Right lung (tissue), 5 donors: ENCODE results near the gene NSMCE1. TPM values are rescaled to one million over a fixed set of nuclear protein-coding genes. Genes with fewer than 3 reads are reported as not detected.

ENCODE experiments used
- DNase-seq, 2 donors: peaks; one replicate each; pipeline ENCODE4 v3.0.0-alpha.2; 2013
- polyA plus RNA-seq, 5 donors: library from polyadenylated mRNA; unstranded; fragments of 120-200 nt; gene quantifications; one replicate each; pipeline versions ENCODE4 v1.2.1 to v1.2.3, GENCODE V29; 2013; ENCODE audit warnings: inconsistent platforms in 1 of 5, low replicate concordance in 1 of 5; ENCODE audit not compliant: insufficient read length in 5 of 5, insufficient read depth in 1 of 5

The NSMCE1 gene
- polyA plus RNA-seq, 5 donors: 64.5 to 69.8 (median 67.3) TPM

DNA sequence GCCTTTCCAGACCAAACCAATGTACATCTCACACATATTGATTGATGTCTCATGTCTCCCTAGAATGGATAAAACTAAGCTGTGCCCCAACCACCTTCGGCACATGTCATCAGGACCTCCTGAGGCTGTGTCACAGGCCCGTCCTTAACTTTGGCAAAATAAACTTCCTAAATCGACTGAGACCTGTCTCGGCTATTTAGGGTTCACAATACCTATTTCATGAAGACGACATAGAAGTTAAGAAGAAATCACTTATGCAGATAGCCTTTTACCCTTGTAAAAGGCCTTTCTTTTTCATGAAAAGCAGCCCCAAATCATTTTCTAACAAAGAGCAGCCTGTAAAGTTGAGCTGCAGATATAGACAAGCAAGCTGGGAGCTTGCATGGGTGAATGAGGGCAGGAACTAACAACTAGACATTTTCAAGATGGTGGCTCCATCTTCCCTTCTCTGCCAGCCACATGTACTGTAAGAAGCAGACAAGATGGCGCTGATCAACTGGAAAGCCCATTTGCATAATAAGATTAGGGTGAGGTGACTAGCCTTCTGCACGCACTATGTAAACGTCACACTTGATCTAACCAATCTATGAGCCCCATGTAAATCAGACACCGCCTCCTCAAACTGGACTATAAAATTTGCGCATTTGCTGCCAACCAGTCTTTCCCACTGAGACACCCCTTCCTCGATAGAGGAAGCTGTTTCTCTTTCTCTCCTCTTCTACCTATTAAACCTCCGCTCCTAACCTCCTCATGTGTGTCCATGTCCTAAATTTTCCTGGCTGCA is 69.9 kb downstream of the NSMCE1 start:
- no peak for DNase-seq

DNA sequence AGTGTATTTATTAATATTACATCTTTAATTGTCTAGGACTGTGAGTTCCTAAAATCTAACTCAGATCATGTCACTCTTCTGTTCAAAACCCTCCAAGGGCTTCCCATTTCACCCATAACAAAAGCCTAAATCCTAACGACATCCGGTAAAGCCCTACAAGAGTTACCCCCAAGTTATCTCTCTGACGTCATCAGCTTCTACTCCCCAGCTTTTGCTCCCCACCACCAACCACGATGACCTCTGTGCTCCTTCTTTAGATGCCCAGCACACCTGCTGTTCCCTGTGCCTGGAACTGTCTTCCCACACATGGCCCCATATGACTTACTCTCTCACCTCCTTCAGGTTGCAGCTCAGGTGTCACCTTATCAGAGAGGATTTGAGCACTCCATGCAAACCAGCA is 71.6 kb downstream of the NSMCE1 start:
- no peak for DNase-seq

DNA sequence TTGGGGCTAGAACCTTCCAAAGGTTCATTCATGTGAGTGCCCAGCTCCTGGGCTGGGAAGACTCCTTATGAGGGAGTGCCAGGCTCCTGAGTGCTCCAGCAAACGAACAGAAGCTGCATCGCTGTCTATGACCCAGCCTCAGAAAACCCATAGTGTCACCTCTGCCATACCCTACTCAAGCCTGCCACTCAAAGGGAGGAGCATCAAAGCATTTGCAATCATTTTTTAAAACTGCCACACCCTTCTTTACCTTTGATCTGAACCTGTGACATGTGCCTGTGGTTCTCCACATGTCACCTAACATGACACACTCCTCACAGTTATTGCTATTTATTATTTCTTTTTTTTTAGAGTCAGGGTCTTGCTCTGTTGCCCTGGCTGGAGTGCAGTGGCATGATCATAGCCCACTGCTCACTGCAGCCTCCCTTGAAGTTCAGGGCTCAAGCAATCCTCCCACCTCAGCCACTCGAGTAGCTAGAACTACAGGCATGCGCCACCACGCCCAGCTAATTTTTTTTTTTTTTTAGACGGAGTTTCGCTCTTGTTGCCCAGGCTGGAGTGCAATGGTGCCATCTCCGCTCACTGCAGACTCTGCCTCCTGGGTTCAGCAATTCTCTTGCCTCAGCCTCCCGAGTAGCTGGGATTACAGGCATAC is 72.5 kb downstream of the NSMCE1 start:
- DNase-seq: no peak

DNA sequence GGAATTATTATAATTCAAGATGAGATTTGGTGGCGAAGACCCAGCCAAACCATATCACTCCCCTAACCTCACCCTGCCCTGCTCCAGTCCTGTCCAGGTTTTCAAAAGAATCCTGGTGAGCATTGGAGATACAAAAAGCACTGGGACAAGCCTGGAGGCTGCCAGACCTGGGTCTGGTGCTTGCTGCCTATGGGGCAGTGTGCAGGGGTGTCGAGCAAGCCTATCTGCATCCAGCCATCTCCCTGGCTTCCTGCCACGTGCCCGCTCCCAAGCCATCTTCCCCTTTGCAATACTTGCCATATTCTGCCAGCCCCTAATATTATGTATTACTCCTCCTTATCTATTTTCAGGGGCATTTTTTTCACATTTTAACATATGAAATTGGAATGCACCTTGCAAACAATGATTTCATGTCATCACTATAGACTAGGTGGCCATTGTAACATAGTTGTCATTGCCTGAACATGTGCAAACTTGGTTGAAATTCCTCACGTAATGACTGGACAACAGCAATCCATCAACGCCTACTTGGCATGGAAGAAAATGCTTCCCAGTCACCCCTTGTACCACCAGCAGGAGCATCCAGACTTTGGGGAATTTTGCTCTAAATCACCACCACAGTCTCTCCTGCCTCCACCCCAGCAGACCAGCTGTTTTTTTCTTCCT is 73.4 kb downstream of the NSMCE1 start:
- DNase-seq: no peak

DNA sequence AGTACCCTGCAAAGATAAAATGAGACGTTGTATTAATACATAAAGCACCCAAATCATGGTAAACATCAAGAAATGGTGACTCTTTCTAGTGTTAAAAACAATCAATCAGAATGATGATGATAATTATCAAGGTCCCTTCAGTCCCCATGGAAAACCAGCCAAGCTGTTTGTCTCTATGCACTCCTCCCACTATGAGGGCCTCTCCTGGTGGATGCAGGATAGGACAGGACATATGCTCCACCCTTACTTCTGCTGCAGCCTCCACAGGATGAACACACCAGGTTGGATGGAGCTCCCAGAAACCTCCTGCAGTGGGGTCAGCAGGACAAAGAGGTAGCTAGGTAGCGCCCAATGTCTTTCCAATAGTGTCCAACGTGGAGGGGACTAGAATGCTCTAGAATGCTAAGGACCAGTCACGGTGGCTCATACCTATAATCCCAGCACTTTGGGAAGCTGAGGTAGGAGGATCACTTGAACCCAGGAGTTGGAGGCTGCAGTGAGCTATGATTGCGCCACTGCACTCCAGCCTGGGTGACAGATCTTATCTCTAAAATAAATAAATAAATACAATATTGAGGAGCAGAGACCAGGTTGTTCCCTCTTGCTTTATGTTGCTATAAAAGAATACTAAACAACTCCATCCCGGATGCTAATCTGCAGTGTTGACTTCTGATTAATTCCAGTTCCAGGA is 75.1 kb downstream of the NSMCE1 start:
- no peak for DNase-seq

DNA sequence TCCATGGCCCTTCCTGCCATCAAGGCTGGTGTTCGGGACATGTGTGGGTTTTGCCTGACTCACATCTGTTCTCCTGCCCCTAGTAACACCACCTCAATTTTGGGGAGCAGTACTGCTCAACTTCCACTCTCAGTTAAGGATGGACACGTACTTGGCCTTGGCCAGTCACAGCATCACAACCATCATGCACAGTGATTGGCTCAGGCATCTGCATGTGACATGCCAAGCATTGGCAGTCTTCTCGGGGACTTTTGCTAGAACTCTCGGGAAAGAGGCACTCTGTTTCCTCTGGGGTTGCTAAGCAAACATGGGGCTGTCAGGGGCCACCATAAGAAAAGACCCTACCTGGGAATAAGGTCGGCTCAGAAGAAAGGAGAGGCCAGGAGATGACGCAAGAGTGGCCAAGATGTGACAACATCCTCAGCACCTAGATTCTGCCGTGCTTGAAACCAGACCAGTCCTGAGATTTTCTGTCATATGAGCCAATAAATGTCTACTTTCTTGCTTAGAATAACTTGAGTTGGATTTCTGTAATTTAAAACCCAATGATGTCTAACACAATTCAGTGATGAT is 77.1 kb downstream of the NSMCE1 start:
- DNase-seq: no peak

DNA sequence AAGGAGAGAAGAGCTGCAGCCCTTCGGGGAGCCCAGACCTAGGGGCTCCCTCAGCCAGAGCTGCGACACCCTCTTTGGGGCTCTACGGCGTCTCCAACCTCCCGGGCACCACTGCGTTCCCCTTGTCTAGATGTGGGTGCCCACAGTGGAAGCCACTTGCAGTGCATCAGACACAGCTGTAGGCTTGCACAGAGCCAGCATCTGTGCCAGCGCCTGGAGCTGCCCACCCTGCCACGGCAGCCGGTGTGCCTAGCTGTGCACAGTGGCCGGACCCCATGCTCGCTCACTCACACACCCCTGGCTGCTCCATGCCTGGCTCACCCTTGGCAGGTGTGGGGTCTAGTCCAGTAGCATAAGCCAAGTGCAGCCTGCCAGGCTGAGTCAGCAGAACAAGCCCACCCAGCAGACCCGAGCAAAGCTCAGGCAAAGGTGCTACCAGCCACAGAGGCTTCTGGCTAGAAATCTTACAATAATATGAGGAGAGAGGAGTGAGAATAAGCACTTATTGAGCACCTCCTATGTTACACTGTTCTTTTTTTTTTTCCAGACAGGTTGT is 78.2 kb downstream of the NSMCE1 start:
- no peak for DNase-seq

DNA sequence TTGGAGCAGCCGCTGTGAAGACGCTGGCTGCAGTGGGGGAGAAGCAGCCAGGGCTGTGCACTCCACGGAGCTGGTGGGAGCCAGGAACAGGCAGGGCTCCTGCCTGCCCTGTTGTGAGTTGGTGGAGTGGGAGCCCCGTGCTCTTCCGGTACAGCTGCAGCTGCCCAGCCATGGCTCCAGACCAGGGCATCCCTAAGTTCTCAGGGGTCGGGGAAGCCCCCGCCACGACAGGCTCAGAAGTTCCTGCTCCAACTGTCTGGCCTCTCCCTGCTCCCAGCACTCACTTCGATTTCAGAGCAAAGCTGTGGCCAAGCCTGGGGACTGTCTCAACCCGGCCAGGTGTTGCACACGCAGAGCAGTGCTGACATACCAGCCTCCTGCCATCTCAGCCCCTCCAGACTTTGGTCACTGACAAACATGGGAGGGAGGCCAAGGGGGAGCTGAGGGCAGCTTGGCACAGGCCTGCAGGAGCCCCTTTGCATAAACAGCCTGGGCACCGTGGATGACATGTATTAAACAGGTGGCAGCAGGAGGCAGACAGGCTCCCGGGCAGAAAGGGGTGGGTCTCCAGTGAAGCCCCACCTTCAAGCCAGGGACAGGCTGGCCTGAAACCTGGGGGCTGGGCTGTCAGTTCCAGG is 79.1 kb downstream of the NSMCE1 start:
- no peak for DNase-seq

DNA sequence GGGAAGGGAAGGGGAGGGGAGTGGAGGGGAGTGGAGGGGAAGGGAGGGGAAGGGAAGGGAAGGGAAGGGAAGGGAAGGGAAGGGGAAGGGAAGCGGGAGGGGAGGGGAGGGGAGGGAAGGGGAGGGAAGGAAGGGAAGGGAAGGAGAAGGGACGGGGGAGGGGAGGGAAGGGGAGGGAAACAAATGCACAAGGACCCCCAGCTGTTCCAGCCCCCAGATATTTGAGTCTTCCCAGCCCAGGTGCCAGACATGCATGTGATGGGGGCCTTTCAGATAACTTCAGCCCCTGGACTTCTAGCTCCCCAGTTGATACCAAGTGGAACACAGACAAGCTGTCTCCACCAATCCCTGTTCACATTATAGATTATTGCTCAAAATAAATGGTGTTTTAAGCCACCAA is 79.9 kb downstream of the NSMCE1 start:
- DNase-seq: no peak

DNA sequence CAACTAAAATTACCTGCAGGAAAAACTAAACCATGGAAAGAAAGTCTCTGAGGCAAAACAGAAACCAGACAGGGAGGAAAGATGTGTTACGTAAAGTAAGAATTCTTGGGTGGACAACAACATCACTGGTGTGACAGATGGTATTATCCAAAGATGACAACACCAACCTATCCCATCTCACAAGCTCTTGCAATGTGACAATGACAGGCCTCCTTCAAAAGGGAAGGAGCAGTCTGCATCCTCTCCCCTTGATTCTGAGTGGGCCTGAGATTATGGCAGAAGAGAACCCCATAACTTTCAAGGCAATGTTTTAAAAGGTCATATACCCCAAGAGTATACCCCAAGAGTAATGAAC is 82.8 kb downstream of the NSMCE1 start:
- no peak for DNase-seq

DNA sequence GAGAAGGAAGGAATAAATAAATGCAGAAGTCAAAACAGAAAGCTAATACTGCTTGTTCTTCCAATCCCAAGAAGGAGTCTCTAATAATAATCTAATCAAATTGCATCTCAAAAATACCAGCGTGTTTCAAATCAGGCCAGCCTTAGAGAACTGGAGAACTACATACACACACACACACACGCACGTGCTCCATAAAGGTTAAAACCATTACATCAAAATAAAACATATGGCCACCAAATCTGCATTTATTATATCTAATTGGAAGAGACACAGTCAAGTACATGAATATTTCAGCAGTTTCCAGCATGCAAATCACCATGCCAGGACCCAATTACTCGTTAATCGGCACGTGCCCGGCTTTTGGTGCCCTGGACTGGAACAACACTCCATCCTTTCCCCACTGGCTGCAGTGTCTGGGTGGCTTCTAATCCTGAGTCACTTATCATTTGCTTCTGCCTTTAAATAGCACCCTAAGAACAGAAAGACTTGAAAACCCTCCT is 85.6 kb downstream of the NSMCE1 start:
- DNase-seq: no peak

DNA sequence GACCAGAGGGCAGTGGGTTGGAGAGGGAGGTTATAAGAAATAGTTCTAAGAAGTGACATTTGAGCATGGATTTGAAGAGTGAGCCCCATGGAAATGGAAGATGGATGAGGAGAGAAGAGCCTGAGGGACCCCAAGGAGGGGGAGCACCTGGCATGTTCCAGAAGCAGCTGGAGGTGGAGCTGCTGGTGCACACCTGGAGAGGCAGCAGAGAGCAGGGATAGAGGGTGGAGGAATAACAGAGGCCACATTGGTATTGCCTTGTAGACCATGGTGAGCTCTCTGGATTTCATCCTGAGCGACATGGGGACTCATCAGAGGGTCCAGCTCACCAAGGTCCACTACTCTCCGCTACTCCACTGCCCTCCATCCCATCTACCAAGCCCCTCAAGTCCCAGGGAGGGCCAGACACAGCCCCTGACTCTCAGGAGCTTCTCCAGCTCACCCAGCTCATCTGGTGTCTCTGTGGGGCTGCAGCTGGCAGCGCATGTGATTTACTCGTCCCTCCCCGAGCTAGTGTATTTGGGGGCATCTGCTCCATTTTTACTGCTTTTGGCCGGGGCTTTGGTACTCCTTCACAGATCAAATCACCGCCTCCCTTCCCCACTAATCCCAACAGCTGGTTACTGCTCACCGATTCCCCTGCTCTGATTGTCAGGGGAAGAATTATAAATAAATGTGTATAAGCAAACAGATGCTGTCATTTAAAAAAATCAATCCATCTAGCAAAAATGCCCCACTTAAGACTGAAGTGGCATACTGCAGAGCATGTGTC is 87.4 kb downstream of the NSMCE1 start:
- no peak for DNase-seq

DNA sequence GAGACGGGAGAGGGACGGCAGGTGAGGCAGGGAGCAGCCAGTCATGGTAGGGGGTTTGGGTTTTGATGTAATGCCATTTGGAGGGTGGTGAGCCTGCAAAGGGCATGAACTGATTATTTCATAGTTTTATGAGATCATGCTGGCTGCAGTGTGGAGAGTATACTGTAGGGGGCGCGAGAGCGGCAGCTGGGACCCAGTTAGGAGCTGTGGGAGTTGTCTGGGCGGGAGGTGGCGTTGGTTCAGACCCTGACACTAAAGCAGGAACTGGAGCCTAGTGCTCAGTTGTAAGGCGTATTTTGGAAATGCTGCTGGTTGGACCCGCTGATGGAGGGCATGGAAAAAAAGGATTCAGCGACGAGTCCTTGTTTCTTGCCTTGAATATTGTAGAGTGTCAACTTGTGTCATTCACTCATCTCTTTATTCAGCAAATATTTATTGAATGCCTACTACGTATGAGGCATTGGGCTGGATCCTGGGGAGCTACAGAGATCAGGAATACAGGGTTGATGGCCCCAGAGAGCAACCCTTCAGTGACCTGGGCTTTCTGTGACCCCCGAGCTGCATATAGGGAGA is 89.0 kb downstream of the NSMCE1 start:
- DNase-seq: peak; percentile 40 to 56

DNA sequence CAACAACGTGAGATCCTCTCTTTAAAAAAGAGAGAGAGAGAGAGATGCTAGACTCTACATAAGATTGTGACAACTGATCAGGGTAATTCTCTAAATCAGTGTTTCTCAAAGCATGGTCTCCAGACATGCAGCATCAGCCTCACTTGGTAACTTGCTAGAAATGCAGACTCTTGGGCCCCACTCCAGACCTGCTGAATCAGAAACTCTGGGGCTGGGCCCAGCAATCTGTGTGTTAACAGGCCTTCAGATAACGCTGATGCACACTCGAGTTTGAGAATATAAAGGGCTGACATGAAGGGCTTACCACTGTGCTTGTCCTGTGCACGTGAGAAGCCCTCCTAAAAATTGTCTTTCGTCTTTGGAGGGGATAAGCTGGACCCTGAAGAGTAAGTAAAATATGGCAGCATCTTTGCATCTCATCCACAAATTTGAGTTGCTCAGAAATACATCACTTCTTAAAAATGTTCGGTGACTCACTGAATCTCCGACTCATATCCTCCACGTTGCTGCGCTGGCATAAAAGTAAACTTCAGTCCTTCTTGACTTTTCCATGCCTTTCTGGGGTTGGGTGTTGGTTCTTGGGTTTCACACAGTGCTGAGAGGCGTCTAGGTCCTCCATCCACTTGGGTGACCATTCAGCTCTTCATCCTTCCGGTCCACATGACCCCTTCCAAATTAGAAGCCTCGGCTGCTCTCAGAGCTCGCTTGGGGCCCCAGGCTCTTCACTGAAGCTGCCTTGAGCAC is 91.4 kb downstream of the NSMCE1 start:
- DNase-seq: no peak

DNA sequence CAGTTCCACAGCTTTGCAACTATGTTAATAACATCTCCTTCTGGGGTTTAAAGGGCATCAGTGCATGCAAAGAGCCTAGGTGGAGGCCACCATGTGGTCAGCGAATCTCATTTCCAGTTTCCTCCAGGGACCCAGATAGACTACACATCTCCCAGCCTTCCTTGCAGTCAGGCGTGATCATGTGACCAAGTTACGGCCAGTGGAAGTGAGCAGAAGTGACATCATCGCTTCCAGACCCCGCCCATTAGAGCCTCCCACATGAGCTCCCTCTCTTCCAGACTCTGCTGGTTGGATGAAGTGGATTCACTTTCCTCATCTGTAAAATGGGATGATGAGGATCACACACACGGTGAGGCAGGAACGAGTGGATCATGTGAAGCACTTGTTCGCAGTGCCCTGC is 92.7 kb downstream of the NSMCE1 start:
- DNase-seq: no peak
